Adrenal gland (tissue), 12 donors: ENCODE data around the gene MOK. TPM values are rescaled to one million over a fixed set of nuclear protein-coding genes. Genes with fewer than 3 reads are reported as not detected.
"Not testable (repeated sequence)": the region's sequence is repeated elsewhere in the genome, so short reads cannot be mapped to it uniquely, and the experiment has no call there.

Experiments used
- DNase-seq, 7 donors: peaks; one replicate each; pipeline ENCODE4 v3.0.0-alpha.2; 2019 to 2020
- H3K27ac ChIP-seq, 5 donors: fragments of 200-600 bp; sonication (generic) in 4 of 5; 1 replicate in 3 of 5; 2 replicates in 2 of 5; pipeline versions ENCODE4 v1.5.1 to v1.8.0; 2016 to 2020; ENCODE audit warnings: mild to moderate bottlenecking in 1 of 5
- H3K27me3 ChIP-seq: fragments of 200-600 bp; 2 replicates; pipeline ENCODE4 v1.8.0; 2021
- H3K36me3 ChIP-seq, 2 donors: fragments of 200-600 bp; replicated peaks in 1 of 2; 1 replicate in 1 of 2; 2 replicates in 1 of 2; pipeline versions ENCODE4 v1.5.1 to v1.8.0; 2018 to 2022
- H3K4me1 ChIP-seq, 2 donors: fragments of 200-600 bp; replicated peaks in 1 of 2; 1 replicate in 1 of 2; 2 replicates in 1 of 2; pipeline versions ENCODE4 v1.5.1 to v1.8.0; 2018 to 2021
- H3K4me3 ChIP-seq, 4 donors: fragments of 200-600 bp; sonication (generic) in 3 of 4; one replicate each; pipeline ENCODE4 v1.5.1; 2016 to 2018
- H3K9me3 ChIP-seq, 3 donors: fragments of 200-600 bp; sonication (generic) in 1 of 3; replicated peaks in 1 of 3; 1 replicate in 2 of 3; 2 replicates in 1 of 3; pipeline versions ENCODE4 v1.5.1 to v1.8.0; 2016 to 2021
- POLR2A ChIP-seq, 2 donors: fragments of 450-650 bp; IDR thresholded peaks; one replicate each; pipeline ENCODE4 v1.6.1; 2017; ENCODE audit warnings: antibody characterized with exemption in 2 of 2, mild to moderate bottlenecking in 2 of 2, moderate library complexity in 1 of 2
- WGBS, 4 donors: extraction: QIAGEN DNeasy Blood & Tissue Kit in 2 of 4; methylation state at CpG; one replicate each; pipeline versions ENCODE4 v1.1.5 to v1.1.7; 2013 to 2017; 5-methylcytosine and 5-hydroxymethylcytosine counted together
- intact Hi-C, 2 donors: fragments of 100-400 bp; cut with DNase I; formaldehyde crosslinking; loops; one replicate each; pipeline versions ENCODE4 v1.14.1 to v1.15.0; 2022 to 2023
- polyA plus RNA-seq, 3 donors: library from polyadenylated mRNA; stranded (reverse); fragments of 200-250 nt in 2 of 3; fragments of 350-450 nt in 1 of 3; fragmentation: Illumina TruSeq in 1 of 3; extraction: RNeasy Lipid Tissue Mini Kit (QIAGEN cat#74804) in 1 of 3; gene quantifications; one replicate each; pipeline ENCODE4 v1.2.3, GENCODE V29; 2013 to 2014
- total RNA-seq, 9 donors: library from RNA; depleted of rRNA in 4 of 9; stranded (reverse); fragments of >200 nt in 4 of 9; fragments of 120-200 nt in 1 of 9; fragmentation: NEBNext Ultra II Directional in 1 of 9; extraction: Animal tissue kit (Norgen Biotek cat#: 25700) in 1 of 9; gene quantifications; one replicate each; pipeline versions ENCODE4 v1.1.0 to v1.2.4, GENCODE V29; 2013 to 2023
- TF ChIP-seq, protein P1 (sequence below), 6 experiments: fragments of 450-650 bp in 4 of 6; fragments of 200-600 bp in 2 of 6; sonication (generic) in 1 of 6; IDR thresholded peaks; 1 replicate in 5 of 6; 2 replicates in 1 of 6; pipeline versions ENCODE4 v1.5.1 to v1.8.0; 2016 to 2021; ENCODE audit warnings: antibody characterized with exemption in 6 of 6, mild to moderate bottlenecking in 2 of 6, moderate library complexity in 1 of 6
- donor health status: healthy with polysubstance abuse.
- donor health status: Bipolar disorder and iron deficiency.
- donor health status: DM: yes; HTN: yes; CAD: no.
- donor health status: DM: no; HTN: no; CAD: no.
- donor health status: DM: no; HTN: no; CAD: no.
- donor health status: DM: yes; HTN: yes; CAD: no.

The MOK gene
- total and polyA plus RNA-seq, 12 donors = 10.1 to 54.4 (median 16.4) TPM

DNA sequence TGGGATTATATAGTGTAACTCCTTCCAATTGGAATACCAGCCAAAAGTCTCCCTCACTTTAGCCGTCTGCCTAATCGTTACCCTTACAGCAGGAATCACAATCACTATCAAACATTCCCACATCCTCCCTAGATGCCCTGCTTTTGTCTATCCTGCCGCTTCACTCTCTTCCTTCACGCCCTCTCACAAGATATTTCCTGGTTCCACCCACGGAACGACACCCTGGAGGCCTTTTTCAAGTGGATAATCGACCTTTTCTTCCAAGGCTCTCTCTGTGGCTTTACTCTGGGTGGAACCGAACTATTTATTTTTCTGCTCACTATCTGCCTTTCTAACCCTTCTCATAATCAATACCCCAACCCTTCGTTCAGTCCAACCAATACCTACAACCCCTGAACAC, 58.9 kb downstream of the MOK start:
- intact Hi-C loops = no loop called here
- Histone ChIP-seq H3K36me3 (no peaks in the 10 kb centered on the region), H3K27ac (no peak overlapping the region), H3K27me3 (no peaks in the 10 kb centered on the region), H3K4me3 (no peak overlapping the region), H3K9me3 (no peaks in the 10 kb centered on the region), H3K4me1 (no peaks in the 10 kb centered on the region)
- WGBS, 4 donors = 78 to 85% (median 81%) methylated on average over 9 of the region's 9 CpGs
- no peak for DNase-seq
- TF ChIP-seq, protein P1, sequence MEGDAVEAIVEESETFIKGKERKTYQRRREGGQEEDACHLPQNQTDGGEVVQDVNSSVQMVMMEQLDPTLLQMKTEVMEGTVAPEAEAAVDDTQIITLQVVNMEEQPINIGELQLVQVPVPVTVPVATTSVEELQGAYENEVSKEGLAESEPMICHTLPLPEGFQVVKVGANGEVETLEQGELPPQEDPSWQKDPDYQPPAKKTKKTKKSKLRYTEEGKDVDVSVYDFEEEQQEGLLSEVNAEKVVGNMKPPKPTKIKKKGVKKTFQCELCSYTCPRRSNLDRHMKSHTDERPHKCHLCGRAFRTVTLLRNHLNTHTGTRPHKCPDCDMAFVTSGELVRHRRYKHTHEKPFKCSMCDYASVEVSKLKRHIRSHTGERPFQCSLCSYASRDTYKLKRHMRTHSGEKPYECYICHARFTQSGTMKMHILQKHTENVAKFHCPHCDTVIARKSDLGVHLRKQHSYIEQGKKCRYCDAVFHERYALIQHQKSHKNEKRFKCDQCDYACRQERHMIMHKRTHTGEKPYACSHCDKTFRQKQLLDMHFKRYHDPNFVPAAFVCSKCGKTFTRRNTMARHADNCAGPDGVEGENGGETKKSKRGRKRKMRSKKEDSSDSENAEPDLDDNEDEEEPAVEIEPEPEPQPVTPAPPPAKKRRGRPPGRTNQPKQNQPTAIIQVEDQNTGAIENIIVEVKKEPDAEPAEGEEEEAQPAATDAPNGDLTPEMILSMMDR (IDR thresholded peaks at IDR 0.05) = no peak
- TF ChIP-seq POLR2A (IDR thresholded peaks at IDR 0.05) = no peak

DNA sequence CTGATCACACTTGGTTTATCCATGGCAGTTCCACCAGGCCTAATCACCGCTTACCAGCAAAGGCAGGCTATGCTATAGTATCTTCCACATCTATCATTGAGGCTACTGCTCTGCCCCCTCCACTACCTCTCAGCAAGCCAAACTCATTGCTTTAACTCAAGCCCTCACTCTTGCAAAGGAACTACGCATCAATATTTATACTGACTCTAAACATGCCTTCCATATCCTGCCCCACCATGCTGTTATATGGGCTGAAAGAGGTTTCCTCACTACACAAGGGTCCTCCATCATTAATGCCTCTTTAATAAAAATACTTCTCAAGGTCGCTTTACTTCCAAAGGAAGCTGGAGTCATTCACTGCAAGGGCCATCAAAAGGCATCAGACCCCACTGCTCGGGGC, 61.2 kb downstream of the MOK start:
- intact Hi-C loops, H3K4me3 ChIP-seq, DNase-seq, H3K27ac ChIP-seq, H3K9me3 ChIP-seq, H3K36me3 ChIP-seq, H3K4me1 ChIP-seq, H3K27me3 ChIP-seq: not testable (repeated sequence)
- 95 to 98% (median 96%) methylated on average over 4 of the region's 4 CpGs for whole genome bisulfite sequencing, 4 donors

DNA sequence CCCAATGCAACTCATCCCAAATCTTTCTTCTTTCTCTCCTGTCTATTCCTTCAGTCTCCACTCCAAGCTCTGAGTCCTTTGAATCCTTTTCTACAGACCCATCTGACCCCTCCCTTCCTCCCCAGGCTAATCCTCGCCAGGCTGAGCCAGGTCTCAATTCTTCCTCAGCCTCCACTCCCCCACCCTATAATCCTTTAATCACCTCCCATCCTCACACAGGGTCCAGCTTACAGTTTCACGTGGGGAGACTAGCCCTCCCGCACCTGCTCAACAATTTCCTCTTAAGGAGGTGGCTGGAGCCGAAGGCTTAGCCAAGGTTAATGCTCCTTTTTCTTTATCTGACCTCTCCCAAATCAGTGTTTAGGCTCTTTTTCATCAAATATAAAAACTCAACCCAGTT, 63.8 kb downstream of the MOK start:
- H3K27ac ChIP-seq = no peak overlapping the region
- no peaks in the 10 kb centered on the region for H3K9me3 ChIP-seq
- 89 to 98% (median 93%) methylated on average over 4 of the region's 4 CpGs for WGBS, 4 donors
- H3K4me1 ChIP-seq = no peaks in the 10 kb centered on the region
- intact Hi-C loops = no loop called here
- no peaks in the 10 kb centered on the region for H3K27me3 ChIP-seq
- H3K4me3 ChIP-seq = no peak overlapping the region
- H3K36me3 ChIP-seq = no peaks in the 10 kb centered on the region
- no peak for TF ChIP-seq POLR2A (IDR thresholded peaks at IDR 0.05)
- TF ChIP-seq, protein P1 (IDR thresholded peaks at IDR 0.05) = no peak
- DNase-seq = no peak

DNA sequence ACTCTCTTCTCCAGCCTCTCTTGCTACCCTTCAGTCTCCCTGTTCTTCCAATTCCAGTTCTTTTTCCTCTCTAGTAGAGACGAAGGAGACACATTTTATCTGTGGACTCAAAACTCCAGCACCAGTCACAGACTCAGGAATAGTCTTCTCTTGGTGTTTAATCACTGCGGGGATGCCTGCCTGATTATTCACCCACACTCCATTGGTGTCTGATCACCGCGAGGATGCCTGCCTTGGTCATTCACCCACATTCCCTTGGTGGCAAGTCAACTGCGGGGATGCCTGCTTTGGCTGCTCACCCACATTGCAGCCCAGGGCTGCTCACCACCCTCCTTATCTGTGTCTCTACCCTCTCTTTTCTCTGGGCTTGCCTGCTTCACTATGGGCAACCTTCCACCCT, 64.5 kb downstream of the MOK start:
- 91 to 100% (median 95%) methylated on average over 5 of the region's 5 CpGs for WGBS, 4 donors
- H3K27me3 ChIP-seq, intact Hi-C loops, H3K9me3 ChIP-seq, H3K4me3 ChIP-seq, H3K4me1 ChIP-seq, DNase-seq, H3K27ac ChIP-seq, H3K36me3 ChIP-seq: not testable (repeated sequence)

DNA sequence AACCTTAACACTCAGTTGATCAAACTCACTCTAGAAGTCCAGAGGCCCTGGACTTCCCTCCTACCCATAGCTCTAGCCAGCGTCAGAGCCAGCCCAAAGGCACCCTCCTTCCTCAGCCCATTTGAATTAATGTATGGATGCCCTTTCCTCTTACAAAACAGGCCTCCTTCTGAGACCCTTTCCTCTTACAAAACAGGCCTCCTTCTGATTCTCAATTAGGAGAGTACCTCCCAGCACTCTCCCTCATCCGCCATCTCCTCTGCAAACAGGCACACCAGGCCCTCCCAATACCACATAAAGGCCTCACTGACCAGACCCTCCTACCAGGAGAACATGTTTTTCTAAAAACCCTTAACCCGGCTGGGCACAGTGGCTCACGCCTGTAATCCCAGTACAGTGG, 65.7 kb downstream of the MOK start:
- no peak for DNase-seq
- Histone ChIP-seq H3K9me3 (no peaks in the 10 kb centered on the region), H3K36me3 (no peaks in the 10 kb centered on the region), H3K27ac (no peak overlapping the region), H3K4me3 (no peak overlapping the region), H3K27me3 (no peaks in the 10 kb centered on the region), H3K4me1 (no peaks in the 10 kb centered on the region)
- TF ChIP-seq, protein P1 (IDR thresholded peaks at IDR 0.05) = no peak
- no peak for TF ChIP-seq POLR2A (IDR thresholded peaks at IDR 0.05)
- intact Hi-C loops = no loop called here
- 74 to 90% (median 87%) methylated on average over 4 of the region's 4 CpGs for WGBS, 4 donors
